Liver (tissue), 9 donors: Measurements from ENCODE around the gene TAF3. TPM values are rescaled to one million over a fixed set of nuclear protein-coding genes. Genes with fewer than 3 reads are reported as not detected.

ENCODE experiments used
- DNase-seq: peaks from one replicate; pipeline ENCODE4 v3.0.0-alpha.2; 2017; ENCODE audit warnings: low spot score
- H3K27ac ChIP-seq, 2 donors: one replicate each; pipeline ENCODE4 v1.7.0; 2013; ENCODE audit warnings: inconsistent platforms in 2 of 2, low read length in 2 of 2, control low read depth in 1 of 2, low read depth in 1 of 2, mild to moderate bottlenecking in 1 of 2
- H3K27me3 ChIP-seq, 4 donors: one replicate each; pipeline versions ENCODE4 v1.6.1 to v1.7.0; 2013; ENCODE audit warnings: low read length in 3 of 4, inconsistent platforms in 1 of 4, mild to moderate bottlenecking in 1 of 4, moderate library complexity in 1 of 4; ENCODE audit not compliant: control insufficient read depth in 4 of 4, insufficient read depth in 4 of 4
- H3K36me3 ChIP-seq, 4 donors: one replicate each; pipeline versions ENCODE4 v1.6.1 to v1.7.0; 2013; ENCODE audit warnings: low read length in 3 of 4, mild to moderate bottlenecking in 3 of 4, low read depth in 1 of 4, moderate library complexity in 1 of 4; ENCODE audit not compliant: control insufficient read depth in 4 of 4, insufficient read depth in 3 of 4
- H3K4me1 ChIP-seq, 4 donors: one replicate each; pipeline versions ENCODE4 v1.6.1 to v1.7.0; 2013; ENCODE audit warnings: low read length in 3 of 4, mild to moderate bottlenecking in 3 of 4, moderate library complexity in 1 of 4; ENCODE audit not compliant: control insufficient read depth in 4 of 4, insufficient read depth in 4 of 4
- H3K4me3 ChIP-seq, 3 donors: one replicate each; pipeline versions ENCODE4 v1.6.1 to v1.7.0; 2013; ENCODE audit warnings: low read length in 3 of 3, control low read depth in 1 of 3, low read depth in 1 of 3, mild to moderate bottlenecking in 1 of 3
- H3K9ac ChIP-seq, 2 donors: one replicate each; pipeline ENCODE4 v1.7.0; 2013; ENCODE audit warnings: low read length in 2 of 2, mild to moderate bottlenecking in 2 of 2, moderate library complexity in 2 of 2, control low read depth in 1 of 2, low read depth in 1 of 2
- H3K9me3 ChIP-seq, 4 donors: one replicate each; pipeline versions ENCODE4 v1.6.1 to v1.7.0; 2013; ENCODE audit warnings: low read length in 3 of 4; ENCODE audit not compliant: control insufficient read depth in 4 of 4
- EGR1 ChIP-seq, 2 donors: IDR thresholded peaks; 2 replicates each; pipeline ENCODE4 v1.6.1; 2016 to 2018; ENCODE audit warnings: antibody characterized with exemption in 2 of 2, low read depth in 2 of 2
- FOXA2 ChIP-seq: IDR thresholded peaks from 2 replicates; pipeline ENCODE4 v1.6.1; 2016; ENCODE audit warnings: antibody characterized with exemption
- HNF4G ChIP-seq: IDR thresholded peaks from 2 replicates; pipeline ENCODE4 v1.6.1; 2016; ENCODE audit warnings: antibody characterized with exemption
- JUND ChIP-seq, 2 donors: IDR thresholded peaks; 2 replicates each; pipeline ENCODE4 v1.6.1; 2016; ENCODE audit warnings: antibody characterized with exemption in 2 of 2
- MAX ChIP-seq: IDR thresholded peaks from 2 replicates; pipeline ENCODE4 v1.6.1; 2016; ENCODE audit warnings: antibody characterized with exemption
- NR2F2 ChIP-seq: IDR thresholded peaks from 2 replicates; pipeline ENCODE4 v1.6.1; 2016; ENCODE audit warnings: antibody characterized with exemption
- RXRA ChIP-seq, 2 donors: IDR thresholded peaks; 2 replicates each; pipeline ENCODE4 v1.6.1; 2017 to 2018; ENCODE audit warnings: antibody characterized with exemption in 2 of 2, mild to moderate bottlenecking in 1 of 2
- TAF1 ChIP-seq: conservative IDR thresholded peaks from 2 replicates; pipeline ENCODE4 v1.6.1; 2016; ENCODE audit warnings: antibody characterized with exemption, mild to moderate bottlenecking
- ZBTB33 ChIP-seq: IDR thresholded peaks from 2 replicates; pipeline ENCODE4 v1.6.1; 2016; ENCODE audit warnings: antibody characterized with exemption
- WGBS: extraction: QIAGEN DNeasy Blood & Tissue Kit; methylation state at CpG from one replicate; pipeline ENCODE4 v1.1.7; 2013; 5-methylcytosine and 5-hydroxymethylcytosine counted together
- polyA plus RNA-seq, 2 donors: library from polyadenylated mRNA; stranded (reverse) in 1 of 2; unstranded in 1 of 2; fragments of 200-250 nt in 1 of 2; fragments of >200 nt in 1 of 2; fragmentation: Nextera tagmentation in 1 of 2; extraction: Ambion mirVana in 1 of 2; gene quantifications; one replicate each; pipeline versions ENCODE4 v1.2.1 to v1.2.3, GENCODE V29; 2013 to 2015
- total RNA-seq, 2 donors: library from RNA; depleted of rRNA; stranded (reverse); fragments of >200 nt; gene quantifications; one replicate each; pipeline ENCODE4 v1.2.3, GENCODE V29; 2014
- TF ChIP-seq, protein P1 (sequence below): IDR thresholded peaks from 2 replicates; pipeline ENCODE4 v1.6.1; 2016; ENCODE audit warnings: antibody characterized with exemption, mild to moderate bottlenecking
- TF ChIP-seq, protein P2 (sequence below): IDR thresholded peaks from 2 replicates; pipeline ENCODE4 v1.6.1; 2016; ENCODE audit warnings: antibody characterized with exemption
- TF ChIP-seq, protein P3 (sequence below): fragments of 150-350 bp; IDR thresholded peaks from 2 replicates; pipeline ENCODE4 v1.5.1; 2017; ENCODE audit warnings: improper control_type of control experiment, low read depth, low read length; ENCODE audit not compliant: missing input control
- donor health status: healthy.
- donor health status: healthy.
- donor health status: healthy.
- donor health status: healthy.
- donor health status: healthy.

TAF3 gene
- total and polyA plus RNA-seq, 4 donors: 1.5 to 3.6 (median 1.9) TPM

- H3K4me3 ChIP-seq: no peak overlapping the region
- H3K9ac ChIP-seq: no peak overlapping the region
- TF ChIP-seq, protein P1, sequence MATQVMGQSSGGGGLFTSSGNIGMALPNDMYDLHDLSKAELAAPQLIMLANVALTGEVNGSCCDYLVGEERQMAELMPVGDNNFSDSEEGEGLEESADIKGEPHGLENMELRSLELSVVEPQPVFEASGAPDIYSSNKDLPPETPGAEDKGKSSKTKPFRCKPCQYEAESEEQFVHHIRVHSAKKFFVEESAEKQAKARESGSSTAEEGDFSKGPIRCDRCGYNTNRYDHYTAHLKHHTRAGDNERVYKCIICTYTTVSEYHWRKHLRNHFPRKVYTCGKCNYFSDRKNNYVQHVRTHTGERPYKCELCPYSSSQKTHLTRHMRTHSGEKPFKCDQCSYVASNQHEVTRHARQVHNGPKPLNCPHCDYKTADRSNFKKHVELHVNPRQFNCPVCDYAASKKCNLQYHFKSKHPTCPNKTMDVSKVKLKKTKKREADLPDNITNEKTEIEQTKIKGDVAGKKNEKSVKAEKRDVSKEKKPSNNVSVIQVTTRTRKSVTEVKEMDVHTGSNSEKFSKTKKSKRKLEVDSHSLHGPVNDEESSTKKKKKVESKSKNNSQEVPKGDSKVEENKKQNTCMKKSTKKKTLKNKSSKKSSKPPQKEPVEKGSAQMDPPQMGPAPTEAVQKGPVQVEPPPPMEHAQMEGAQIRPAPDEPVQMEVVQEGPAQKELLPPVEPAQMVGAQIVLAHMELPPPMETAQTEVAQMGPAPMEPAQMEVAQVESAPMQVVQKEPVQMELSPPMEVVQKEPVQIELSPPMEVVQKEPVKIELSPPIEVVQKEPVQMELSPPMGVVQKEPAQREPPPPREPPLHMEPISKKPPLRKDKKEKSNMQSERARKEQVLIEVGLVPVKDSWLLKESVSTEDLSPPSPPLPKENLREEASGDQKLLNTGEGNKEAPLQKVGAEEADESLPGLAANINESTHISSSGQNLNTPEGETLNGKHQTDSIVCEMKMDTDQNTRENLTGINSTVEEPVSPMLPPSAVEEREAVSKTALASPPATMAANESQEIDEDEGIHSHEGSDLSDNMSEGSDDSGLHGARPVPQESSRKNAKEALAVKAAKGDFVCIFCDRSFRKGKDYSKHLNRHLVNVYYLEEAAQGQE: no peak
- TF ChIP-seq NR2F2 (no peak), FOXA2 (no peak), JUND (IDR thresholded peaks at IDR 0.05) (no peak), HNF4G (no peak), EGR1 (IDR thresholded peaks at IDR 0.05; ENCODE audit: low read depth in 2 of 2) (no peak), TAF1 (no peak)
- TF ChIP-seq, protein P2, sequence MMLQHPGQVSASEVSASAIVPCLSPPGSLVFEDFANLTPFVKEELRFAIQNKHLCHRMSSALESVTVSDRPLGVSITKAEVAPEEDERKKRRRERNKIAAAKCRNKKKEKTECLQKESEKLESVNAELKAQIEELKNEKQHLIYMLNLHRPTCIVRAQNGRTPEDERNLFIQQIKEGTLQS: no peak
- H3K27me3 ChIP-seq: no peaks in the 10 kb centered on the region
- H3K9me3 ChIP-seq: peaks cover 0 to 2% (median under 1%) of the 10 kb centered on the region in 4 donors
- no peak for DNase-seq
- H3K4me1 ChIP-seq: no peaks in the 10 kb centered on the region
- H3K27ac ChIP-seq: no peak overlapping the region
- H3K36me3 ChIP-seq: peaks cover 2 to 9% (median 9%) of the 10 kb centered on the region in 4 donors
- 98% methylated on average over 38 of the region's 38 CpGs for WGBS
Measured at GRCh38 chr10:8009031-8009430, 190.7 kb downstream of the TAF3 start.

DNA sequence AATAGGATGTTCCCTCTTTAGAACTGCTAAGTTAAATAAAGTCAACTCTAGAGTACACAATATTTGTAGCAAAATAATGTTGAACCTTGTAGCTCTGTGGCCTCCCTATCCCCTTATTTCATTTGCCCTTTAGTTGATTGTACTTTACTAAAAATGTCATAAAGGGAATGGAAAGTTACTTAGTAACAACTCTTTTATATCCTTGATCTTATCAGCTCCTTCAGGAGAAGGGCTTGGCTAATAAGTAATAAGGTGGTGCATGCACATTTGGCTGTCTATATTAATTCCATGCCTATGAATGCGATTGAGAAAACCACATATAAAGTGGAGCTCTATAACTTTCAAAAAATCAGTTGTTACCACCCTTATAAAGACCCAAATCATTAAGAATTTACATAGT, 194.7 kb downstream of the TAF3 start:
- H3K4me1 ChIP-seq: no peaks in the 10 kb centered on the region
- no peak overlapping the region for H3K4me3 ChIP-seq
- H3K9me3 ChIP-seq: no peaks in the 10 kb centered on the region
- no peak overlapping the region for H3K9ac ChIP-seq
- H3K27ac ChIP-seq: no peak overlapping the region
- no peak for DNase-seq
- 97% methylated on average over 1 of the region's 1 CpG for WGBS
- H3K36me3 ChIP-seq: peaks cover 5 to 26% (median 20%) of the 10 kb centered on the region in 4 donors
- no peaks in the 10 kb centered on the region for H3K27me3 ChIP-seq
- TF ChIP-seq TAF1 (no peak), ZBTB33 (no peak), RXRA (IDR thresholded peaks at IDR 0.05) (no peak), MAX (no peak)
- TF ChIP-seq, protein P3, sequence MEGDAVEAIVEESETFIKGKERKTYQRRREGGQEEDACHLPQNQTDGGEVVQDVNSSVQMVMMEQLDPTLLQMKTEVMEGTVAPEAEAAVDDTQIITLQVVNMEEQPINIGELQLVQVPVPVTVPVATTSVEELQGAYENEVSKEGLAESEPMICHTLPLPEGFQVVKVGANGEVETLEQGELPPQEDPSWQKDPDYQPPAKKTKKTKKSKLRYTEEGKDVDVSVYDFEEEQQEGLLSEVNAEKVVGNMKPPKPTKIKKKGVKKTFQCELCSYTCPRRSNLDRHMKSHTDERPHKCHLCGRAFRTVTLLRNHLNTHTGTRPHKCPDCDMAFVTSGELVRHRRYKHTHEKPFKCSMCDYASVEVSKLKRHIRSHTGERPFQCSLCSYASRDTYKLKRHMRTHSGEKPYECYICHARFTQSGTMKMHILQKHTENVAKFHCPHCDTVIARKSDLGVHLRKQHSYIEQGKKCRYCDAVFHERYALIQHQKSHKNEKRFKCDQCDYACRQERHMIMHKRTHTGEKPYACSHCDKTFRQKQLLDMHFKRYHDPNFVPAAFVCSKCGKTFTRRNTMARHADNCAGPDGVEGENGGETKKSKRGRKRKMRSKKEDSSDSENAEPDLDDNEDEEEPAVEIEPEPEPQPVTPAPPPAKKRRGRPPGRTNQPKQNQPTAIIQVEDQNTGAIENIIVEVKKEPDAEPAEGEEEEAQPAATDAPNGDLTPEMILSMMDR: no peak
- TF ChIP-seq, protein P2: no peak
